ENCODE data around the gene SNAP47.

GRCh38 chr1:227766015-227766634 lies 30.9 kb downstream of the SNAP47 start:
- TF ChIP-seq, protein P1, sequence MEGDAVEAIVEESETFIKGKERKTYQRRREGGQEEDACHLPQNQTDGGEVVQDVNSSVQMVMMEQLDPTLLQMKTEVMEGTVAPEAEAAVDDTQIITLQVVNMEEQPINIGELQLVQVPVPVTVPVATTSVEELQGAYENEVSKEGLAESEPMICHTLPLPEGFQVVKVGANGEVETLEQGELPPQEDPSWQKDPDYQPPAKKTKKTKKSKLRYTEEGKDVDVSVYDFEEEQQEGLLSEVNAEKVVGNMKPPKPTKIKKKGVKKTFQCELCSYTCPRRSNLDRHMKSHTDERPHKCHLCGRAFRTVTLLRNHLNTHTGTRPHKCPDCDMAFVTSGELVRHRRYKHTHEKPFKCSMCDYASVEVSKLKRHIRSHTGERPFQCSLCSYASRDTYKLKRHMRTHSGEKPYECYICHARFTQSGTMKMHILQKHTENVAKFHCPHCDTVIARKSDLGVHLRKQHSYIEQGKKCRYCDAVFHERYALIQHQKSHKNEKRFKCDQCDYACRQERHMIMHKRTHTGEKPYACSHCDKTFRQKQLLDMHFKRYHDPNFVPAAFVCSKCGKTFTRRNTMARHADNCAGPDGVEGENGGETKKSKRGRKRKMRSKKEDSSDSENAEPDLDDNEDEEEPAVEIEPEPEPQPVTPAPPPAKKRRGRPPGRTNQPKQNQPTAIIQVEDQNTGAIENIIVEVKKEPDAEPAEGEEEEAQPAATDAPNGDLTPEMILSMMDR (IDR thresholded peaks at IDR 0.05), result no peak
- TF ChIP-seq POLR2A (IDR thresholded peaks at IDR 0.05), result no peak
